Hepatic stellate cell (primary cell): ENCODE data around the gene FAM163A.
A peak's percentile ranks its signal among the peaks of the same experiment; 100 is the strongest.

Experiments
- DNase-seq: peaks from one replicate; pipeline ENCODE4 v3.0.0; 2011; ENCODE audit warnings: low spot score

FAM163A gene

GRCh38 chr1:179753061-179753460 lies 10.0 kb downstream of the FAM163A start:
- no peak for DNase-seq

- peak; percentile 19 for DNase-seq
These were observed 11.0 kb downstream of the FAM163A start for GRCh38 chr1:179754041-179754624.

GRCh38 chr1:179757933-179758332 lies 14.8 kb downstream of the FAM163A start:
- DNase-seq, result no peak

- no peak for DNase-seq
These were observed 17.4 kb downstream of the FAM163A start for GRCh38 chr1:179760521-179760920.

GRCh38 chr1:179761296-179761695 lies 18.2 kb downstream of the FAM163A start:
- no peak for DNase-seq

- DNase-seq, result no peak
These were observed 19.0 kb downstream of the FAM163A start for GRCh38 chr1:179761846-179762640.

- no peak for DNase-seq
These were observed 24.1 kb downstream of the FAM163A start for GRCh38 chr1:179767177-179767581.

GRCh38 chr1:179767996-179768395 lies 24.9 kb downstream of the FAM163A start:
- DNase-seq, result no peak

- no peak for DNase-seq
These were observed 27.9 kb downstream of the FAM163A start for GRCh38 chr1:179770887-179771502.

- DNase-seq, result no peak
These were observed 30.2 kb downstream of the FAM163A start for GRCh38 chr1:179773264-179773663.

GRCh38 chr1:179774000-179774399 lies 30.9 kb downstream of the FAM163A start:
- no peak for DNase-seq

GRCh38 chr1:179774566-179774965 lies 31.5 kb downstream of the FAM163A start:
- DNase-seq, result no peak

GRCh38 chr1:179775009-179775408 lies 31.9 kb downstream of the FAM163A start:
- DNase-seq, result no peak

GRCh38 chr1:179776831-179777230 lies 33.7 kb downstream of the FAM163A start:
- no peak for DNase-seq

GRCh38 chr1:179777731-179778130 lies 34.6 kb downstream of the FAM163A start:
- no peak for DNase-seq

GRCh38 chr1:179779645-179780272 lies 36.7 kb downstream of the FAM163A start:
- DNase-seq, result no peak

GRCh38 chr1:179781962-179782361 lies 38.9 kb downstream of the FAM163A start:
- peak; percentile 26 for DNase-seq

GRCh38 chr1:179785031-179785431 lies 41.9 kb downstream of the FAM163A start:
- DNase-seq, result no peak

- DNase-seq, result no peak
These were observed 42.6 kb downstream of the FAM163A start for GRCh38 chr1:179785728-179786127.

- DNase-seq, result no peak
These were observed 44.0 kb downstream of the FAM163A start for GRCh38 chr1:179786815-179787685.

GRCh38 chr1:179788259-179788658 lies 45.2 kb downstream of the FAM163A start:
- DNase-seq, result no peak

GRCh38 chr1:179793281-179793680 lies 50.2 kb downstream of the FAM163A start:
- no peak for DNase-seq
